Embryonic facial prominence (tissue), 1 donor: Measurements from ENCODE around the gene PURA.

Source experiments
- DNase-seq: peaks from one replicate; pipeline ENCODE4 v3.0.0-alpha.2; 2016; ENCODE audit errors: extremely low spot score

Gene PURA

GRCh38 chr5:140159014-140159927 lies 45.4 kb downstream of the PURA start:
- no peak for DNase-seq

GRCh38 chr5:140162275-140162674 lies 48.4 kb downstream of the PURA start:
- DNase-seq, result no peak

GRCh38 chr5:140162781-140163180 lies 48.9 kb downstream of the PURA start:
- DNase-seq, result no peak

GRCh38 chr5:140165101-140165922 lies 51.4 kb downstream of the PURA start:
- DNase-seq, result no peak

- DNase-seq, result no peak
Observed at GRCh38 chr5:140165923-140166270, 52.0 kb downstream of the PURA start.

GRCh38 chr5:140166911-140167310 lies 53.0 kb downstream of the PURA start:
- no peak for DNase-seq

- DNase-seq, result no peak
Observed at GRCh38 chr5:140168371-140168770, 54.5 kb downstream of the PURA start.

GRCh38 chr5:140169410-140169809 lies 55.5 kb downstream of the PURA start:
- no peak for DNase-seq

- no peak for DNase-seq
Observed at GRCh38 chr5:140172483-140172882, 58.6 kb downstream of the PURA start.

- no peak for DNase-seq
Observed at GRCh38 chr5:140174014-140174413, 60.1 kb downstream of the PURA start.

GRCh38 chr5:140174465-140175366 lies 60.8 kb downstream of the PURA start, which contains the start of gene CYSTM1:
Gene CYSTM1, plus strand, starts transcription at chr5:140175188. Its CDS starts 19,278 bp downstream, at chr5:140194466.
- peak; percentile 94 for DNase-seq
